Hindlimb muscle (tissue), 1 donor: ENCODE measurements around the gene CDKN2AIPNL. TPM values are rescaled to one million over a fixed set of nuclear protein-coding genes. Genes with fewer than 3 reads are reported as not detected.

ENCODE experiments used
- DNase-seq: peaks from one replicate; pipeline ENCODE4 v3.0.0-alpha.2; 2013
- polyA plus RNA-seq: library from polyadenylated mRNA; unstranded; fragments of 120-200 nt; gene quantifications from one replicate; pipeline ENCODE4 v1.2.1, GENCODE V29; 2013; ENCODE audit not compliant: insufficient read length

Gene CDKN2AIPNL, protein sequence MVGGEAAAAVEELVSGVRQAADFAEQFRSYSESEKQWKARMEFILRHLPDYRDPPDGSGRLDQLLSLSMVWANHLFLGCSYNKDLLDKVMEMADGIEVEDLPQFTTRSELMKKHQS
- polyA plus RNA-seq, result 31.4 TPM

DNA sequence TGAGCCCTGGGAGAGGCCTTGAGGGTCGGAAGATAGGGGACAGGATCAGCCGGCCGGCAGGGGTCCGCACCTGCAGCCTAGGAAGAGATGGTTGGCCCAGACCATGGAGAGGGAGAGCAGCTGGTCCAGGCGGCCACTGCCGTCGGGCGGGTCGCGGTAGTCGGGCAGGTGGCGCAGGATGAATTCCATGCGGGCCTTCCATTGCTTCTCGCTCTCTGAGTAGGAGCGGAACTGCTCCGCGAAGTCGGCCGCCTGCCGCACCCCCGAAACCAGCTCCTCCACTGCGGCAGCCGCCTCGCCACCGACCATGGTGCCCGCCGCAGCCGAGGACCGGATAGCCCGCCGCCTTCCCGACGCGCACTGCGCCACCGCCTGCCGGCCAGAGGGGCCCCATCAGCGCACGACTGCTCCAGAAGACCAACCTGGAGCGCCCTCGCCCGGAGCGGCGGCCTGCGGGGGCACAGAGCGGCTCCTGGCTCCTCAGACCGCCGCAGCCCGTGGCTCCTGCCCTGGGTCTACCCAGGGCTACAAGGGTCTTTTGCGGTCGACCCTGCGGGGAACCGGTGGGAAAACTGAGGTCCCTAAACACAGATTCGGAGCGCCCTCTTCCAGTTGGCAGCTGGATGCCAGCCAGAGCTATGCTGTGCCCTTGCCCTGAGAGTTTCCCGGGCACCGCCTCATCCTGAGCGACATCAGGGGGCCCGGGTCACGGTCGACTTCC lies at the start of gene CDKN2AIPNL:
Gene CDKN2AIPNL, minus strand, starts transcription at position 336 of the 721 bp plus-strand sequence. Its CDS starts 27 bp downstream, at position 309.
- peak; percentile 91 for DNase-seq

DNA sequence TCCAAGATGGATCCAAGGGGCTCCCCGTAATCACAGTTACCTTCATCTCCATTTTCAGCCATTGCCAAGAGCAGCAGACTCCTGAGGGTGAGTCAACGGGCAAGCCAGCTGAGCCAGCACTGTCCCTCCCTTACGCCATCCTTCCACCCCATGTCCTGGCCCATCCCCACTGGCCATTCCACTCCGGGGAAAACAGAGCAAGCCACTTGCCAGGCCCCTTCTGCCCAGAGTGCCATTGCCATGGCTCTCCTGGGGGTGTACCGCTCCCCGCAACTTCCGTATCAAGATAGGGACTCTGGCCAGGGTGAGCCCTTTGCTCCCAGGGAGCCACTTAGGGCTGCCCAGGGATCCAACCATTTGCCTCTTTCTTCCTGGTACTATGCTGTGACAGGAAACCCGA lies 48.9 kb upstream of the CDKN2AIPNL start:
- DNase-seq, result no peak

DNA sequence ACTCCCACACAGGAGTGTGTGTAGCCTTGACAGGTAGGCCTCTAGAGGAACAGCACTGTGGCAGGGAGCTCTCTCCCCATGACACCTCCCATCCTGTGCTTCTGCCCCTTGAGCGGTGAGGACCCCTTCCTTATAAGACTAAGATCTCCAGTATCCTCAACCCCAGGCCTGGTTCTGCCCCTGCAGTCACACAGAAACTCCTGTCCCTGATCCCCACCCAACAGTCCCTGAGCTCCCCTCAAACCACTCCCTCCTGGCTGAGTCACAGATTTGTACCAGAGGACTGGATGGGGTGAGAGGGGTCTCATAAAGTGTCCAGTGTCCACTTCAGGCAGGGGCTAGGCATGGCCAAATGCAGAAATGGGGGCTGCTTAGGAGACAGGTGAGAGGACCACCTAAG lies 47.8 kb upstream of the CDKN2AIPNL start:
- no peak for DNase-seq

- no peak for DNase-seq
Observed at GRCh38 chr5:134459010-134459403, 47.3 kb upstream of the CDKN2AIPNL start.

DNA sequence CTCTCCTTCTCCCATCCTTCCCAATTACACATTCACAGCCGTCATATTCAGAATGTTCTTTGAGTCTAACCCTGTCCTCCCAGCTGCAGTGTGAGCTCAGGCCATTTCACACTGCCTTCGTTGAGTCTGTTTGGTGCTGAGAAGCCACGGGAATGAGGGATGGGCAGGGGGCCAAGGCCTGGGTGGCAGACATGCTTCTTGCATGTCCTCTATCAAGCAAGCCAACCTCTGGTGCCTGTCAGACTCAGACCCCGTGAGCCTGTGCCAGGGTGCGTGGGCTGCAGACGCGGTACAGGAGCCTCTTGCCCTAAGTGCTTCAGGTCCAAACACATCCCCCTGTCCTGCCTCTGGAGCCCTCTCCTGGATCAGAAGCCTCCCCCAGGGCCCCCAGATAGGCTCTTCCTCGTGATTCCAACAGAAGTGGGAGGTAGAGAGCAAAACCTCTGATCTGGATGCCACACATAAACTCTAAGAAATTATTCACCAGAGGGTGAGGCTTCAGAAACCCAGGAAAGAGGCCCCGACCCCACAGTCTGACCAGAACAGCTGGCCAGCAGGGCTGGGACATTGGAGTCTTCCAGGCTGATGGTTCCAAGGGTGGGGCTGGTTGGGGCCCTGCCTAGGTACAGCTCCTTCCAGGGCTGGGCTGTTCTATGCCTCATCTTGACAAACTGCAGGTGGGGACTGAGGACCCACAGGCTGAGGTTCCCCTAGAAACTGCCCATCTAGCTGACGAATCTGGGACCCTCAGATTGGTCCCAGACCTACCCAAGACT lies 46.7 kb upstream of the CDKN2AIPNL start:
- DNase-seq, result no peak

GRCh38 chr5:134457801-134458200 lies 46.1 kb upstream of the CDKN2AIPNL start:
- DNase-seq, result no peak

- no peak for DNase-seq
Observed at GRCh38 chr5:134456825-134457224, 45.1 kb upstream of the CDKN2AIPNL start.

DNA sequence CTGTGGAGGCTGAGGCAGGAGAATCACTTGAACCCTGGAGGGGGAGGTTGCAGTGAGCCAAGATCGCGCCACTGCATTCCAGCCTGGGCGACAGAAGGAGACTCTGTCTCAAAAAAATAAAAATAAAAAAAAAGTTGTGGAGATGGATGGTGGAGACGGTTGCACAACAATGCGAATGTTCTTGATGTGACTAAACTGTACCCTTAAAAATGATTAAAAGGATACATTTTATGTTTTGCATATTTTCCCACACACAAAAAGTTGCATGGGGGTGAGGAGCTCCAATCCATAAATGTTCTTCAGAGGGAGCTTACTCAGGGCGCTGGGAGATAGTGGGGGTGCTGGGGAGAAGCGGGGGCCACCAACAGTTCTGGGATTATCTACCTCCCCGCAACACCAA lies 43.8 kb upstream of the CDKN2AIPNL start:
- no peak for DNase-seq

DNA sequence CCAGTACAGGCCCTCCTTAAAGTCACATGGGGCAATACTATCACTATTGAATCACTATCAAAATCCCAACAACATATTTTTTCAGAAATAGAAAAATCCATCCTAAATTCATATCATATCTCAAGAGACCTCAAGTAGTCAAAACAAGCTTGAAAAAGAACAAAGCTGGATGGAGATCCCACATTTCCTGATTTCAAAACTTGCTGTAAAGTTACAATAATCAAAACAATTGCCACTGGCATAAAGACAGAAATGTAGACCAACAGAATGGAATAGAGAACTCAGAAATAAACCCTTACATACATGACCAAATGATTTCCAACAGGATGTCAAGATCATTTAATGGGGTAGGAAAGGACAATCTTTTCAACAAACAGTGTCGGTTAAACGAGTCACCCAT lies 41.3 kb upstream of the CDKN2AIPNL start:
- no peak for DNase-seq

DNA sequence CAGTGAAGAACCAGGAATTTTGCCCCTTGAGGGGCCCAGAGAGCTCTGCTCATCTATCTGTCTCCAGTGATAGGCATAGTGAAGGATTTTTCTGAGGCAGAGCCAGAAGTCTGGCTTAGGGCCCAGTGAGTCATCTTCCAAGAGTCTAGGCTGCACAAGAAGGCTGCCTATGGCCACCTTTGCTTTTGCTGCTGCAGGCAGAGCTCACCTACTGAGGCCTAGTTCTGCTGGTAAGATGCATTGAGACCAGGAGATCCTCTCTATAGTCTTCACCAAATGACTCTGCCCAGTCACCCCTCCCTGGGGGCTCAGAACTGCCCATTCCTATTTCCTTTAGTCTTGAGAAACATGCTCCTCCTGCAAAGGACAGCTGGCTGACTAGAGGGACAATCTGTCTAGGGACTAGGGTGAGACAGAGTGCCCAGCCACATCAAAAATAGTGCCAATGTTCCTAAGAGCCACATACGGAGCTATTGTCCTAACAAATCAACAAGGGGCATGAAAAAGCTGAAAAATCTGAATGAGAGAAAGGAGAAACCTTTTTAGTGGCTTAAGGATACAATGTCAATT lies 40.3 kb upstream of the CDKN2AIPNL start:
- peak; percentile 23 for DNase-seq

DNA sequence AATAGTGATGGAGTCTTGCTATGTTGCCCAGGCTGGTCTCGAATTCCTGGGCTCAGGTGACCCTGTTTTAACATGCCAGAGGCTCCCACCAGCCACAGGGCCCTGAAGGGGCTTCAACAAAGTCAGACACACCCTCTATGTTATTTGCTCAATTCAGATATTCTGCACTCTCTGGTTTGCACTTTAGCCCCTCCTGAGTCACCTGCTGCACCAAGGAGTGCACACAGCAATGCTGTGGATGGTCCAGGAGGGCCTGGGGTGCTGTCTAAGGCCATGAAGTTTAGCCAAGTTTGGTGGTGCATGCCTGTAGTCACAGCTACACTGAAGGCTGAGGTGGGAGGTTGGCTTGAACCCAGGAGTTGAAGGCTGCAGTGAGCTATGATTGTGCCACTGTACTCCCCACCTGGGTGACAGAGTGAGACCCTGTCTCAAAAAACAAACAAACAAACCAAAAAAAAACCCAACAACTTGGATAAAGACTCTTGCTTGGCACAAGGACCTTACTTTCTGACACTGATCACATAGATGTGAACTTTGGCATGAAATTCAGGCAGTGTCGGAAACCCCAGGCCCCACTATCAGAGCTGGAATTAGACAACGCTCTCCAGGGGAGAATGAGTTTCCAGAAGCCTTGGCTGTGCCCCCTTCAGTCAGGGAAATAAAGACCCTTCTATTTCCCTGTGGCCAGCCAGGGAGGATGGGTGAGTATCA lies 39.7 kb upstream of the CDKN2AIPNL start:
- no peak for DNase-seq

- DNase-seq, result no peak
Observed at GRCh38 chr5:134450374-134450773, 38.7 kb upstream of the CDKN2AIPNL start.

- no peak for DNase-seq
Observed at GRCh38 chr5:134449167-134449566, 37.5 kb upstream of the CDKN2AIPNL start.

DNA sequence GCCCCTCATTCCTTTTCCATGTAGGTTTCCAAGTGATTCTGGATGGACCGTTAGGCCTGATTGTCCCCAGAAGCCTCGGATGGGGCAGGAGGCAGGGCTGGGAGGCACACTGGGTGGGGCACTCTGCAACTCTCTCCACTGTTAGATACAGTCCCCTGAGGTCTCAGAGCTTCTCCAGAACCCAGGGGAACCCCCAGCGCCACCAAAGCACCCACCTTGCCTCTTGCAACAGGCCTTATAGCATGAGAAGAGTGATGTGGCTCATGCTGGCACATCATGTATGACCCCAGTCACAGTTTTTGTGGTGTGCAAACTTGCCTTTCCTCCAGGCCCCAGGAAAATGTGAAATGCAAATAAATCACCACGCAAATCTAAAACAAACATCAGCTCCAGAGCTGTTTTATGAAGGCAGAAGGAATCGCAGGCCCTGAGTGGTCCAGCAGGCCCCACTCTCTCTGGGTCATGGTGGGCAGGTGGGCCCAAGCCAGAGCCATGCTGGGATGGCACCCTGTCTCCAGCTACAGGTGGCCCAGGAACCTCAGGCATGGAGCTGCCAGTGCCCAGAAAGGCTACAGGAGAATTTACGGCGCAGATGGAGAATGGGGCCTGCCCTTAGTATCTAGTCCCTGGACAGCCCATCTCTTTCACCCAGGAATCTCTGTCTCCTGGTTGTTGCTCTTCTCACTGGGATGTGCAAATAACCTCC lies 36.3 kb upstream of the CDKN2AIPNL start:
- no peak for DNase-seq

- no peak for DNase-seq
Observed at GRCh38 chr5:134446938-134447337, 35.3 kb upstream of the CDKN2AIPNL start.

GRCh38 chr5:134445856-134446818 lies 34.5 kb upstream of the CDKN2AIPNL start:
- no peak for DNase-seq

- no peak for DNase-seq
Observed at GRCh38 chr5:134444941-134445471, 33.3 kb upstream of the CDKN2AIPNL start.

DNA sequence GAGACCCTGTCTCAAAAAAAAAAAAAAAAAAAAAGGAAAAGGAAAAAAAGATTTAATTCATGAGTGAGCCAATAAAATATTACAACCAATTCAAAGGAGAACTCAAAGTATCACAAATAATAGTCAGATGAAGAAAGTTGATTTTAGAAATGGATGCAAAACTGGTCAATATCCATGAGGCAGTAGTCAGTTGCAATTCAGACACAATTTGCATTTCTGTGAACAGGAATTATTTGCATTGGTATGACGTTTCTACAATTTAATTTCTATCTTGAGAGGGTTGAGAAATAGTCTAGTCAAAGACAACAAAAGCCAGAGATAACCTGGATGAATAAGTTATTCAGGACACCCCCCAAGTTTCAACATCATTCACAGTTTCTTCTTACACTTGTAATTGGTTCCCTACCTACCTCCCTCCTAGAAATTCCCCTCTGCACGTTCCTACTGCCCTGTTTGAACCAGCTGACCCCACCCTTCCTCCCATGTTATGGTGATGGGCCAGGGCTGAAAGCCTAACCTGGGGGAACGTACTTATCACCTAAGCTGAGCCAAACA lies 28.6 kb upstream of the CDKN2AIPNL start:
- no peak for DNase-seq

- peak; percentile 62 for DNase-seq
Observed at GRCh38 chr5:134439210-134439654, 27.6 kb upstream of the CDKN2AIPNL start.

DNA sequence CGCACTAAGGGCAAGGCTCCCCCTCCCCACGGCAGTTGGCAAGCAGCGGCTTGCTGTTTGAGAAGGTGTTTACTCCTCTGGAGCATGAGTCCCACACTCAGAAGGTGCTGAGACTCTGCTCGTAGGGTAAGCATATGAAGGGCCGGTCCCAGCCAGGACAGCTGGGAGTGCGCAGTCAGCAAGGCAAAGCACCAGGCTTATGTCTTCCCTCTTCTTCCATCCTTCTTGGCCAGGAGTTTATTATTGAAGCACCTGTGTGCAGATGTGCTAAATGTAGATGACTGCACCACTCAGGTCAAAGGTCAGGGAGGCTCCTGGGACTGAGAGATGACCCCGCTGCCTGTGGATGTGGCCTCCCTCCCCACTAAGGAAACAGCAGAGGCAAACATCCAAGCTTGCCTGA lies 27.0 kb upstream of the CDKN2AIPNL start:
- no peak for DNase-seq
